HepG2 (cell line): Measurements from ENCODE around the gene CCDC97. TPM values are rescaled to one million over a fixed set of nuclear protein-coding genes. Genes with fewer than 3 reads are reported as not detected.

Source experiments
- CBX1 ChIP-seq: IDR thresholded peaks from one replicate; pipeline ENCODE4 v1.6.1; 2016; ENCODE audit warnings: antibody characterized with exemption, low read depth
- CENPX ChIP-seq: sonication (generic); formaldehyde crosslinking; IDR thresholded peaks from 2 replicates; pipeline ENCODE4 v1.9.0; 2021; ENCODE audit warnings: mild to moderate bottlenecking, missing genetic modification reagents, moderate library complexity
- HIVEP1 ChIP-seq: sonication (generic); formaldehyde crosslinking; IDR thresholded peaks from 2 replicates; pipeline ENCODE4 v1.4.0; 2020; ENCODE audit warnings: mild to moderate bottlenecking, missing genetic modification reagents
- IRF9 ChIP-seq: sonication (generic); formaldehyde crosslinking; IDR thresholded peaks from 2 replicates; pipeline ENCODE4 v1.8.0; 2022; ENCODE audit warnings: missing genetic modification reagents, mild to moderate bottlenecking, borderline replicate concordance
- JDP2 ChIP-seq: sonication (generic); formaldehyde crosslinking; IDR thresholded peaks from 2 replicates; pipeline ENCODE4 v1.8.1; 2022; ENCODE audit warnings: missing genetic modification reagents, borderline replicate concordance
- NFATC3 ChIP-seq: sonication (generic); formaldehyde crosslinking; IDR thresholded peaks from 2 replicates; pipeline ENCODE4 v1.5.1; 2020; ENCODE audit warnings: mild to moderate bottlenecking, missing genetic modification reagents
- NFKB2 ChIP-seq: sonication (generic); formaldehyde crosslinking; IDR thresholded peaks from 2 replicates; pipeline ENCODE4 v1.4.0; 2020; ENCODE audit warnings: missing genetic modification reagents, borderline replicate concordance
- PHF20 ChIP-seq: sonication (generic); formaldehyde crosslinking; IDR thresholded peaks from 2 replicates; pipeline ENCODE4 v1.5.0; 2020; ENCODE audit warnings: mild to moderate bottlenecking, missing genetic modification reagents
- SP1 ChIP-seq, 2 experiments: fragments of 450-650 bp in 1 of 2; sonication (generic) in 1 of 2; formaldehyde crosslinking in 1 of 2; IDR thresholded peaks; 2 replicates each; pipeline versions ENCODE4 v1.4.0 to v1.6.1; 2016 to 2020; ENCODE audit warnings: missing genetic modification reagents in 1 of 2
- ZFP90 ChIP-seq: sonication (generic); formaldehyde crosslinking; IDR thresholded peaks from 2 replicates; pipeline ENCODE4 v1.8.0; 2022; ENCODE audit warnings: missing genetic modification reagents, mild to moderate bottlenecking, inconsistent platforms, borderline replicate concordance
- ZHX2 ChIP-seq, 2 experiments: sonication (generic) in 1 of 2; formaldehyde crosslinking in 1 of 2; IDR thresholded peaks; 2 replicates each; pipeline versions ENCODE4 v1.6.1 to v1.9.0; 2014 to 2022; ENCODE audit warnings: antibody characterized with exemption in 1 of 2, borderline replicate concordance in 1 of 2, inconsistent platforms in 1 of 2, low read depth in 1 of 2, missing genetic modification reagents in 1 of 2
- ZNF30 ChIP-seq: sonication (generic); formaldehyde crosslinking; IDR thresholded peaks from 2 replicates; pipeline ENCODE4 v1.5.0; 2020; ENCODE audit warnings: mild to moderate bottlenecking, missing genetic modification reagents
- polyA plus RNA-seq, 8 experiments: library from polyadenylated mRNA; depleted of rRNA in 3 of 8; stranded (reverse) in 7 of 8; unstranded in 1 of 8; fragments of >200 nt; fragmentation: Illumina TruSeq in 4 of 8; extraction: Trizol in 4 of 8; gene quantifications; 2 replicates each; pipeline versions ENCODE4 v1.2.1 to v1.2.3, GENCODE V29; 2011 to 2016; ENCODE audit warnings: low read depth in 4 of 8, missing spikeins in 1 of 8, mixed read lengths in 1 of 8; ENCODE audit not compliant: insufficient read depth in 1 of 8
- total RNA-seq, 5 experiments: library from RNA; depleted of rRNA; stranded (reverse); fragments of >200 nt; fragmentation: Illumina TruSeq; extraction: Trizol; gene quantifications; 2 replicates each; pipeline ENCODE4 v1.2.3, GENCODE V29; 2016; ENCODE audit warnings: low read depth in 1 of 5
- TF ChIP-seq, protein P1 (sequence below): sonication (generic); formaldehyde crosslinking; IDR thresholded peaks from 2 replicates; pipeline ENCODE4 v1.4.0; 2020; ENCODE audit warnings: mild to moderate bottlenecking, missing genetic modification reagents
- TF ChIP-seq, protein P2 (sequence below): sonication (generic); formaldehyde crosslinking; IDR thresholded peaks from 2 replicates; pipeline ENCODE4 v1.5.0; 2020; ENCODE audit warnings: mild to moderate bottlenecking, low read depth, missing genetic modification reagents, borderline replicate concordance
- TF ChIP-seq, protein P3 (sequence below): sonication (generic); formaldehyde crosslinking; IDR thresholded peaks from 2 replicates; pipeline ENCODE4 v1.4.0; 2020; ENCODE audit warnings: missing genetic modification reagents, mild to moderate bottlenecking, borderline replicate concordance
- TF ChIP-seq, protein P4 (sequence below): sonication (generic); formaldehyde crosslinking; IDR thresholded peaks from 2 replicates; pipeline ENCODE4 v1.4.0; 2020; ENCODE audit warnings: missing genetic modification reagents

The CCDC97 gene
- total and polyA plus RNA-seq, 2 of the 13 experiments (the other 11 are each of a cell fraction or from before 2014, with no cell fraction given), result 6.2 to 7.3 TPM

GRCh38 chr19:41324921-41325639 is 15.1 kb downstream of the CCDC97 start (continued):
- TF ChIP-seq ZHX2 (IDR thresholded peaks at IDR 0.05; ENCODE audit: low read depth), result no peak
- no peak for TF ChIP-seq ZHX2 (CRISPR knock-in tag; IDR thresholded peaks at IDR 0.05; ENCODE audit: borderline replicate concordance)
- no peak for TF ChIP-seq NFKB2 (CRISPR knock-in tag)
- TF ChIP-seq, protein P1, sequence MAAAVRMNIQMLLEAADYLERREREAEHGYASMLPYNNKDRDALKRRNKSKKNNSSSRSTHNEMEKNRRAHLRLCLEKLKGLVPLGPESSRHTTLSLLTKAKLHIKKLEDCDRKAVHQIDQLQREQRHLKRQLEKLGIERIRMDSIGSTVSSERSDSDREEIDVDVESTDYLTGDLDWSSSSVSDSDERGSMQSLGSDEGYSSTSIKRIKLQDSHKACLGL (CRISPR knock-in tag), result no peak
- no peak for TF ChIP-seq ZFP90 (CRISPR knock-in tag)
- 0 out of 2 replicates have a peak, but pooled peaks have one; percentile 28 for TF ChIP-seq NFATC3
- TF ChIP-seq IRF9 (CRISPR knock-in tag), result no peak
- TF ChIP-seq, protein P2, sequence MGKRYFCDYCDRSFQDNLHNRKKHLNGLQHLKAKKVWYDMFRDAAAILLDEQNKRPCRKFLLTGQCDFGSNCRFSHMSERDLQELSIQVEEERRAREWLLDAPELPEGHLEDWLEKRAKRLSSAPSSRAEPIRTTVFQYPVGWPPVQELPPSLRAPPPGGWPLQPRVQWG (CRISPR knock-in tag), result no peak
- TF ChIP-seq ZNF30 (CRISPR knock-in tag), result no peak
- TF ChIP-seq CBX1, result peak; percentile 27
- TF ChIP-seq, protein P3, sequence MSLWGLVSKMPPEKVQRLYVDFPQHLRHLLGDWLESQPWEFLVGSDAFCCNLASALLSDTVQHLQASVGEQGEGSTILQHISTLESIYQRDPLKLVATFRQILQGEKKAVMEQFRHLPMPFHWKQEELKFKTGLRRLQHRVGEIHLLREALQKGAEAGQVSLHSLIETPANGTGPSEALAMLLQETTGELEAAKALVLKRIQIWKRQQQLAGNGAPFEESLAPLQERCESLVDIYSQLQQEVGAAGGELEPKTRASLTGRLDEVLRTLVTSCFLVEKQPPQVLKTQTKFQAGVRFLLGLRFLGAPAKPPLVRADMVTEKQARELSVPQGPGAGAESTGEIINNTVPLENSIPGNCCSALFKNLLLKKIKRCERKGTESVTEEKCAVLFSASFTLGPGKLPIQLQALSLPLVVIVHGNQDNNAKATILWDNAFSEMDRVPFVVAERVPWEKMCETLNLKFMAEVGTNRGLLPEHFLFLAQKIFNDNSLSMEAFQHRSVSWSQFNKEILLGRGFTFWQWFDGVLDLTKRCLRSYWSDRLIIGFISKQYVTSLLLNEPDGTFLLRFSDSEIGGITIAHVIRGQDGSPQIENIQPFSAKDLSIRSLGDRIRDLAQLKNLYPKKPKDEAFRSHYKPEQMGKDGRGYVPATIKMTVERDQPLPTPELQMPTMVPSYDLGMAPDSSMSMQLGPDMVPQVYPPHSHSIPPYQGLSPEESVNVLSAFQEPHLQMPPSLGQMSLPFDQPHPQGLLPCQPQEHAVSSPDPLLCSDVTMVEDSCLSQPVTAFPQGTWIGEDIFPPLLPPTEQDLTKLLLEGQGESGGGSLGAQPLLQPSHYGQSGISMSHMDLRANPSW, result no peak
- TF ChIP-seq HIVEP1 (CRISPR knock-in tag), result no peak
- TF ChIP-seq SP1 (IDR thresholded peaks at IDR 0.05), result no peak
- peak; percentile 46; the same call in 1 of the 2 replicates for TF ChIP-seq SP1 (CRISPR knock-in tag; IDR thresholded peaks at IDR 0.05)
- no peak for TF ChIP-seq JDP2
- TF ChIP-seq, protein P4, sequence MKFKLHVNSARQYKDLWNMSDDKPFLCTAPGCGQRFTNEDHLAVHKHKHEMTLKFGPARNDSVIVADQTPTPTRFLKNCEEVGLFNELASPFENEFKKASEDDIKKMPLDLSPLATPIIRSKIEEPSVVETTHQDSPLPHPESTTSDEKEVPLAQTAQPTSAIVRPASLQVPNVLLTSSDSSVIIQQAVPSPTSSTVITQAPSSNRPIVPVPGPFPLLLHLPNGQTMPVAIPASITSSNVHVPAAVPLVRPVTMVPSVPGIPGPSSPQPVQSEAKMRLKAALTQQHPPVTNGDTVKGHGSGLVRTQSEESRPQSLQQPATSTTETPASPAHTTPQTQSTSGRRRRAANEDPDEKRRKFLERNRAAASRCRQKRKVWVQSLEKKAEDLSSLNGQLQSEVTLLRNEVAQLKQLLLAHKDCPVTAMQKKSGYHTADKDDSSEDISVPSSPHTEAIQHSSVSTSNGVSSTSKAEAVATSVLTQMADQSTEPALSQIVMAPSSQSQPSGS (CRISPR knock-in tag), result no peak
- no peak for TF ChIP-seq PHF20 (CRISPR knock-in tag)
- TF ChIP-seq CENPX (CRISPR knock-in tag), result no peak
